ENCODE data around the gene SQOR. TPM values are rescaled to one million over a fixed set of nuclear protein-coding genes. Genes with fewer than 3 reads are reported as not detected.
"Not testable (repeated sequence)": the region's sequence is repeated elsewhere in the genome, so short reads cannot be mapped to it uniquely, and the experiment has no call there.

The SQOR gene
- total and polyA plus RNA-seq, 9 donors: 2.1 to 4.6 (median 3.1) TPM

DNA sequence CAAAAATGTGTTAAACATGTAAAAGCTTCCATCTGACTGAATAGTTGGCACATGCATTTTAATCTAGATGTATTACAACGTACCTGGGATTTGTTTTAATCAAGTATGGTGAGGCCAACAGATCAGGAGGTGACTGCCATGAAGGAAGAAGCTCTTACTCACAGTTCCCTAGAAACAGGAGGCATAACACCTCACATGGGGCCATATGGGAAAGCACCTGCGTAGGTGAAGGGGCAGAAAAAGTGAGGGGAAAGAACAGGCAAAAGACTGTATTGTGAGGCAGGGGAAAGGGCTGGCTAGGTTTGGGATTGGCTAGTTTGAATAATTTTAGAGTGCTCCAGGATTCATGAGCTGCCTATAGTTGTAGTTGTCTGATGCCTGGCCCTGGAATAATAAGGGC, 9.6 kb downstream of the SQOR start:
- no peak overlapping the region for H3K4me3 ChIP-seq (ENCODE audit: low read length)
- no peak overlapping the region for H3K27ac ChIP-seq (ENCODE audit: low read length)
- no peaks in the 10 kb centered on the region for H3K36me3 ChIP-seq (ENCODE audit: control insufficient read depth, insufficient read depth, low read length)
- DNase-seq: no peak
- H3K4me1 ChIP-seq (ENCODE audit: control insufficient read depth, insufficient read depth, low read length): peaks cover 11% of the 10 kb centered on the region
- H3K27me3 ChIP-seq (ENCODE audit: control insufficient read depth, insufficient read depth, low read length): no peaks in the 10 kb centered on the region
- 63% methylated on average over 1 of the region's 2 CpGs for WGBS (ENCODE audit: insufficient coverage)
- no peaks in the 10 kb centered on the region for H3K9me3 ChIP-seq (replicated peaks; ENCODE audit: control insufficient read depth, low read depth, low read length)

DNA sequence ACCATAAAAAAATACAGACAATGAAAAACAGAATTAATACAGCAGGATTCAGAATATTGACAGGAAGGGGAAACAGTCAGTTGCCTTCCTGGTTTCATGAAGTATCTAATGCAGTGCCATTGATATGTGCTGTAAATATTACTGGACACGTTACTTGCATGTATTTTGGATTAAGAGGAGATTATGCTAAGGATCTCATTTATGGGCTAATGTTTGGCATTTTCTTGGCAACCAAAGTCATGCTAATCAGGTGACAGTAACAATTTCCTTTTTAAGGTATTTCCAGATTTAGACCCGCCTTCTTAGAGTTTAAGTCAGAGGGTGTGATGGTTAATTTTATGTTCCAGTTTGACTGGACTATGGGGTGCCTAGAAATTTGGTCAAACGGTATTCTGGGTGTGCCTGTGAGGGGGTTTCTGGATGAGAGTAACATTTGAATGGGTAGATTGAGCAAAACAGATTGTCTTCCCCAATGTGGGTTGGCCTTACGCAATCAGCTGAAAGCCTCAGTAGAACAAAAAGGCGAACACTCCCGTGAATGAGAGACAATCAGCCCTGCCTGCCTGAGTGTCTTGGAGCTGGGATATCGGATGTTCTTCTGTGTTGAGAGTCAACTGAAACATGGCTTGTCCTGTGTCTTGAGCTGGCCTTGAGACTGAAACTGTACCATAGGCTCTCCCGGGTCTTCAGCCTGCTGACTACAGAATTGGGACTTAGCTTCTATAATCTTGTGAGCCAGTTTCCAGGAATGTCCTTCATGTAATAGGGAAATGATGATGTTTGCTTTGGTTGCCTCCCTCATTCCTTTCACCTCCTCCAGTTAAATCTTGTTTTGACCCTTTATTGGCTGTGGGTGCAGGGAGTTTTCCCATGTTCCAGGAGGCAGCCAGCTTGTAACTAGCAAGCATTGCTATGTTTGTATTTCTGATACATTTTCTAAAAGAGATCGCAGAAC, 10.5 kb downstream of the SQOR start:
- Histone ChIP-seq H3K27me3 (ENCODE audit: control insufficient read depth, insufficient read depth, low read length) (no peaks in the 10 kb centered on the region), H3K4me1 (ENCODE audit: control insufficient read depth, insufficient read depth, low read length) (peaks cover 11% of the 10 kb centered on the region), H3K36me3 (ENCODE audit: control insufficient read depth, insufficient read depth, low read length) (no peaks in the 10 kb centered on the region), H3K4me3 (ENCODE audit: low read length) (no peak overlapping the region), H3K27ac (ENCODE audit: low read length) (no peak overlapping the region), H3K9me3 (replicated peaks; ENCODE audit: control insufficient read depth, low read depth, low read length) (no peaks in the 10 kb centered on the region)
- DNase-seq: no peak
- WGBS (ENCODE audit: insufficient coverage): 89% methylated on average over 6 of the region's 9 CpGs

DNA sequence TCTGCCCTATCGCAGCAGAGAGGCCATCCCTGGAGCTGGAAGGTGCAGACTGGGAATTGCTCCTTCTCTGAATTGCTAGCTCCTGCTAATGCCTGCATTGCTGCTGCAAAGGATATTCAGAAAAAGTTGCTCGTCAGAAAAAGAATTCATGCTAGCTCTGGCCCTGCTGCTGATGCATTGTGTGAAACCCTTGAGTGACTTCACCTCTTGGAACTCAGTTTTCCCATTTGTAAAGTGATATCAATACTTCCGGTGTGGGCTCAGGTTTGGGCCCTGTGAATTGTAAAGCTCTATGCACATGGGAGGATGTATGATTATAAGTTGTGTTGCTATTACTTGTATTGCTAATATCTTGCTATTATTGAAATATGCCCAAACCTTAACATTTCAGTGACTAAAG, 11.4 kb downstream of the SQOR start:
- Histone ChIP-seq H3K9me3 (replicated peaks; ENCODE audit: control insufficient read depth, low read depth, low read length) (no peaks in the 10 kb centered on the region), H3K27me3 (ENCODE audit: control insufficient read depth, insufficient read depth, low read length) (no peaks in the 10 kb centered on the region), H3K36me3 (ENCODE audit: control insufficient read depth, insufficient read depth, low read length) (no peaks in the 10 kb centered on the region), H3K4me3 (ENCODE audit: low read length) (no peak overlapping the region), H3K27ac (ENCODE audit: low read length) (no peak overlapping the region), H3K4me1 (ENCODE audit: control insufficient read depth, insufficient read depth, low read length) (peaks cover 11% of the 10 kb centered on the region)
- WGBS (ENCODE audit: insufficient coverage): 60% methylated on average over 2 of the region's 3 CpGs
- no peak for DNase-seq

DNA sequence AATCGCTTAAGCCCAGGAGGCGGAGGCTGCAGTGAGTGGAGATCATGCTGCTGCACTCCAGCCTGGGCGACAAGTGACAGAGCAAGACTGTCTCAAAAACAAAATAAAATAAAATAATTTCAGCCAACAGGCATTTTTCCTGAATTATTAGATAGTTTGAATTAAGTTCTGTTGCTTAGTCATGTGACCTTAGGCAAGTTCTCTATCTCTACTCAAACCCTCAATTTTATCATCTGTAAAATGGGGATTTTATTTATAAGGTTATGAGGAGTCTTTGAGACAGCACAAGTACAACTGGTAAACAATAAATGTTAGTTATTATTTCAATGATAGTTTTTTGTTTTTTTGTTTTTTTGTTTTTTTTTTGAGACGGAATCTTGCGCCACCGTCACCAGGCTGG, 13.0 kb downstream of the SQOR start:
- no peak overlapping the region for H3K27ac ChIP-seq (ENCODE audit: low read length)
- H3K36me3 ChIP-seq (ENCODE audit: control insufficient read depth, insufficient read depth, low read length): no peaks in the 10 kb centered on the region
- no peaks in the 10 kb centered on the region for H3K9me3 ChIP-seq (replicated peaks; ENCODE audit: control insufficient read depth, low read depth, low read length)
- WGBS (ENCODE audit: insufficient coverage): no CpG with 5 or more reads among the region's 6 CpGs
- no peak for DNase-seq
- no peak overlapping the region for H3K4me3 ChIP-seq (ENCODE audit: low read length)
- H3K27me3 ChIP-seq (ENCODE audit: control insufficient read depth, insufficient read depth, low read length): no peaks in the 10 kb centered on the region
- no peaks in the 10 kb centered on the region for H3K4me1 ChIP-seq (ENCODE audit: control insufficient read depth, insufficient read depth, low read length)

DNA sequence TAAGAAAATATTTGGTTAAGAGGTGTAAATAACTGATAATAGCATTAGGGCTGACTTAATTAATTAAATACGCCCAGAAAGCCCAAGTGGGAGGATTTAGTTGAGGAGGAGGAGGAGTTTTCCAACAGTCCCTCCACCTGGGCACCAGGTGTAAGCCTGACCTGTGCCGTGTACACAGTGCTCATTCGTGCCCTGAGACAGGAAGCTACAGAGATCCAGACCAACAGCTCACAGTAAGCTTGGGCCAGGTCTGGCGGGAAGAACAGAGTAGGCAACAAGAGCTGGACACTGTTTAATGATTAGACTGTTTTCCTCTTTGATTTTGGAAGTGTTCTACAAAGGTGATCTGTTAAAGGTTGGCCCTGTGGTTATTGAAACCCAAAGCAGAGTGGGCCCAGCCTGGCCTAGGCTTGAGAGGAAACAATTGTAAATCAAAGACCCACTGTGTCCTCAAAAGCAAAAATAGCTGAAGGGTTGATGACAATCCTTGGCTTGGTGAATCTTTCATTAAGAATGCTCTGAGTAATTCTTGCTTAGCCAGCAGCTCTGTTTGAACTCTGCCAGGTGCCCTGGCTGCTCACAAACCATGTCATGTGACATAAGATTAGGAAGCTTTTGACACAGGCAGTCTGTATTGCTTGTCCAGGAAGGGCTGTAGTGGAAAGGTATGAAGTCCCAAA, 13.8 kb downstream of the SQOR start:
- Histone ChIP-seq H3K4me1 (ENCODE audit: control insufficient read depth, insufficient read depth, low read length) (no peaks in the 10 kb centered on the region), H3K9me3 (replicated peaks; ENCODE audit: control insufficient read depth, low read depth, low read length) (no peaks in the 10 kb centered on the region), H3K27me3 (ENCODE audit: control insufficient read depth, insufficient read depth, low read length) (no peaks in the 10 kb centered on the region), H3K27ac (ENCODE audit: low read length) (no peak overlapping the region), H3K36me3 (ENCODE audit: control insufficient read depth, insufficient read depth, low read length) (no peaks in the 10 kb centered on the region), H3K4me3 (ENCODE audit: low read length) (no peak overlapping the region)
- 71% methylated on average over 4 of the region's 4 CpGs for WGBS (ENCODE audit: insufficient coverage)
- DNase-seq: no peak

DNA sequence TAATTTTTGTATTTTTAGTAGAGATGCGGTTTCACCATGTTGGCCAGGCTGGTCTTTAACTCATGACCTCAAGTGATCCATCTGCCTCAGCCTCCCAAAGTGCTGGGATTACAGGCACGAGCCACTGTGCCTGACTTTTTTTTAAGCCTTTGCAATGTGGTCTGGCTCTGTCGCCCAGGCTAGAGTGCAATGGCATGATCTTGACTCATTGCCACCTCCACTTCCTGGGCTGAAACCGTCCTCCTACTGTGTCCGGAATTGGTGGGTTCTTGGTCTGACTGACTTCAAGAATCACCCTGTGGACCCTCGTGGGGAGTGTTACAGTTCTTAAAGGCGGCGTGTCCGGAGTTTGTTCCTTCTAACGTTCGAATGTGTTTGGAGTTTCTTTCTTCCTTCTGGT, 15.2 kb downstream of the SQOR start:
- H3K27me3 ChIP-seq (ENCODE audit: control insufficient read depth, insufficient read depth, low read length); H3K27ac ChIP-seq (ENCODE audit: low read length); DNase-seq; H3K36me3 ChIP-seq (ENCODE audit: control insufficient read depth, insufficient read depth, low read length); H3K4me1 ChIP-seq (ENCODE audit: control insufficient read depth, insufficient read depth, low read length); H3K9me3 ChIP-seq (replicated peaks; ENCODE audit: control insufficient read depth, low read depth, low read length); H3K4me3 ChIP-seq (ENCODE audit: low read length): not testable (repeated sequence)
- WGBS (ENCODE audit: insufficient coverage): 90% methylated on average over 11 of the region's 11 CpGs

DNA sequence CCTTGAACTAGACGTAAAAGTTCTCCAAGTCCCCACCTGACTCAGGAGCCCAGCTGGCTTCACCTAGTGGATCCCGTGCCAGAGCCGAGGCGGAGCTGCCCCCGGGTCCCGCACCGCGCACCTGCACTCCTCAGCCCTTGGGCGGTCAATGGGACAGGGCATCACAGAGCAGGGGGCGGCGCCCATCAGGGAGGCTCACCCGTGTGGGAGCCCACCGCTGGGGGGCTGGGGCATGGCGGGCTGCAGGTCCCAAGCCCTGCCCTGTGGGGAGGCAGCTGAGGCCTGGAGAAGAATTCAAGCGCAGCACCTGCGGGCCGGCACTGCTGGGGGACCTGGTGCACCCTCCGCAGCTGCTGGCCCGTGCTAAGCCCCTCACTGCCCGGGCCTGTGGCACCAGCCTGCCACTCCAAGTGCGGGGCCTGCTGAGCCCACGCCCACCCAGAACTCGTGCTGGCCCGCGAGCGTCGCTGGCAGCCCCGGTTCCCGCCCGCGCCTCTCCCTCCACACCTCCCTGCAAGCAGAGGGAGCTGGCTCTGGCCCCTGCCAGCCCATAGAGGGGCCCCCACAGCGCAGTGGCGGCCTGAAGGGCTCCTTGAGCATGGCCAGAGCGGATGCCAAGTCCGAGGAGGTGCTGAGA, 16.2 kb downstream of the SQOR start:
- H3K27me3 ChIP-seq (ENCODE audit: control insufficient read depth, insufficient read depth, low read length): no peaks in the 10 kb centered on the region
- H3K9me3 ChIP-seq (replicated peaks; ENCODE audit: control insufficient read depth, low read depth, low read length): no peaks in the 10 kb centered on the region
- no peaks in the 10 kb centered on the region for H3K36me3 ChIP-seq (ENCODE audit: control insufficient read depth, insufficient read depth, low read length)
- DNase-seq: no peak
- H3K27ac ChIP-seq (ENCODE audit: low read length): no peak overlapping the region
- H3K4me1 ChIP-seq (ENCODE audit: control insufficient read depth, insufficient read depth, low read length): no peaks in the 10 kb centered on the region
- no peak overlapping the region for H3K4me3 ChIP-seq (ENCODE audit: low read length)
- WGBS (ENCODE audit: insufficient coverage): 95% methylated on average over 34 of the region's 35 CpGs

DNA sequence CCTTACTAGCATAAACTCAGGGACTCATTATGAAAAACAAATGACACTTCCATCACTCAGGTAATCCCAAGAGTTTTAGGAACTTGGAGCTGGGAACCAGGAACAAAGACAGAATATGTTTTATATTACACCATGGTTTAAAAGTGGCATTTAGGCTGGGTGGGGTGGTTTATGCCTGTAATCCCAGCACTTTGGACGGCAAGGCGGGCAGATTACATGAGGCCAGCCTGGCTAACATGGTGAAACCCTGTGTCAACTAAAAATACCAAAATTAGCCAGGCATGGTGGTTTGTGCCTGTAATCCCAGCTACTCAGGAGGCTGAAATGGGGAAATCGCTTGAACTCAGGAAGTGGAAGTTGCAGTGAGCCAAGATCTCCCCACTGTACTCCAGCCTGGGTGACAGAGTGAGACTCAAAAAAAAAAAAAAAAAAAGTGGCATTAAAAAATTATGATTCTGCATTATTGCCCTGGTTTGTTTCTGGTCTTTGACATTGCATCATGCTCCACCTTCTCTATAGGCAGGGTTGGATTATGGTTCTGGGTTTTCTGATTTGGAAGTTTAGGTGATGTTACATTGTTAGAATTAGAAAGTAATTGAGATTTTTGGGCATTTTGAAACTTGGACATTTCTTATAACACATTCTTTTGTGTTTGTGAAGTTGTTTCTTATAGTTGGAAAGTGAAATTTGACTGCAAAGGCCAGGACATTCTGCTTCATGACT, 19.0 kb downstream of the SQOR start:
- H3K27ac ChIP-seq (ENCODE audit: low read length): no peak overlapping the region
- no CpG with 5 or more reads among the region's 3 CpGs for WGBS (ENCODE audit: insufficient coverage)
- no peaks in the 10 kb centered on the region for H3K36me3 ChIP-seq (ENCODE audit: control insufficient read depth, insufficient read depth, low read length)
- no peak for DNase-seq
- H3K4me3 ChIP-seq (ENCODE audit: low read length): no peak overlapping the region
- H3K9me3 ChIP-seq (replicated peaks; ENCODE audit: control insufficient read depth, low read depth, low read length): no peaks in the 10 kb centered on the region
- no peaks in the 10 kb centered on the region for H3K4me1 ChIP-seq (ENCODE audit: control insufficient read depth, insufficient read depth, low read length)
- no peaks in the 10 kb centered on the region for H3K27me3 ChIP-seq (ENCODE audit: control insufficient read depth, insufficient read depth, low read length)

DNA sequence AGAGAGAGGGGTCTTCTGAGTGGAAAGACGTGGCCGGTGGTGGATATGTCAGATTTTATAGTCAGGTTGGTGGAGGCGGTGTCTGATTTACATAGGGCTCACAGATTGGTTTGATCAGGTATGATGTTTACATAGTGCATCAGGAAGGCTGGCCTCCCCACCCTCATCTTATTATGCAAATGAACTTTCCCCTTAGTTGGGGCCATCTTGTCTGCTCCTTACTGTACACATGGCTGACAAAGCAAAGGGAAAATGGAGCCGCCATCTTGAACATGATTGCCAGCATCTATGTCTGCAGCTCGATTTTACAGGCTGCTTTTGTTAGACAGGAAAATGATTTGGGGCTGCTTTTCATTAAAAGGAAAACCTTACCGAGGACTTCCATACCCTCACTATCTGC, 19.9 kb downstream of the SQOR start:
- H3K9me3 ChIP-seq (replicated peaks; ENCODE audit: control insufficient read depth, low read depth, low read length): no peaks in the 10 kb centered on the region
- H3K4me3 ChIP-seq (ENCODE audit: low read length): no peak overlapping the region
- no peaks in the 10 kb centered on the region for H3K36me3 ChIP-seq (ENCODE audit: control insufficient read depth, insufficient read depth, low read length)
- no peaks in the 10 kb centered on the region for H3K4me1 ChIP-seq (ENCODE audit: control insufficient read depth, insufficient read depth, low read length)
- WGBS (ENCODE audit: insufficient coverage): 50% methylated on average over 1 of the region's 6 CpGs
- no peak for DNase-seq
- H3K27ac ChIP-seq (ENCODE audit: low read length): no peak overlapping the region
- no peaks in the 10 kb centered on the region for H3K27me3 ChIP-seq (ENCODE audit: control insufficient read depth, insufficient read depth, low read length)

DNA sequence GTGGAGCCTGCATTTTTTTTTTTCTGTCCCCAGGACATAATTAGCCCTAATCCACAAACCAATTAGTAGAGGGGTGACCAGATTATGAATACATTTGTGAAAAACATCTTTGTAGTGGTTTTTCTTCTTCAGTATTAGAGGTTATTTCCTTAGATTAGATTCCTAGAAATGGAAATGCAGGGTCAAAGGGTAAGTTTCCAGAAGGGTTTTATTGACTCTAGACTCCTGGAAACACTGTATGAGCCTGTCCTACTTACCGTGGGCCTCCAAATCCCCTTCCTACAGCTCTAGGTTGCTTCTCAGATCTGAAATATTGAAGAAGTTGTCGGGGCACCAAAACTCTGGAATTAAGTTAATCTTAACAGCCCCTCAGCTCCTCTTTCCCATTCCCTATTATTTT, 22.4 kb downstream of the SQOR start:
- Histone ChIP-seq H3K4me3 (ENCODE audit: low read length) (no peak overlapping the region), H3K36me3 (ENCODE audit: control insufficient read depth, insufficient read depth, low read length) (no peaks in the 10 kb centered on the region), H3K4me1 (ENCODE audit: control insufficient read depth, insufficient read depth, low read length) (no peaks in the 10 kb centered on the region), H3K9me3 (replicated peaks; ENCODE audit: control insufficient read depth, low read depth, low read length) (no peaks in the 10 kb centered on the region), H3K27me3 (ENCODE audit: control insufficient read depth, insufficient read depth, low read length) (no peaks in the 10 kb centered on the region), H3K27ac (ENCODE audit: low read length) (no peak overlapping the region)
- 37% methylated on average over 2 of the region's 2 CpGs for WGBS (ENCODE audit: insufficient coverage)
- DNase-seq: no peak

All from muscle of leg (tissue), 11 donors.